Panc1 (cell line): ENCODE measurements around the gene SHROOM3.

ENCODE experiments used
- POLR2AphosphoS5 ChIP-seq: IDR thresholded peaks from 2 replicates; pipeline ENCODE4 v1.6.1; 2012; ENCODE audit warnings: mild to moderate bottlenecking, low read depth, low read length, moderate library complexity
- TF ChIP-seq, protein P1 (sequence below): fragments of 450-650 bp; IDR thresholded peaks from 2 replicates; pipeline ENCODE4 v1.5.1; 2017; ENCODE audit warnings: mild to moderate bottlenecking

GRCh38 chr4:76634220-76634619, 199.2 kb downstream of the SHROOM3 start:
- TF ChIP-seq, protein P1, sequence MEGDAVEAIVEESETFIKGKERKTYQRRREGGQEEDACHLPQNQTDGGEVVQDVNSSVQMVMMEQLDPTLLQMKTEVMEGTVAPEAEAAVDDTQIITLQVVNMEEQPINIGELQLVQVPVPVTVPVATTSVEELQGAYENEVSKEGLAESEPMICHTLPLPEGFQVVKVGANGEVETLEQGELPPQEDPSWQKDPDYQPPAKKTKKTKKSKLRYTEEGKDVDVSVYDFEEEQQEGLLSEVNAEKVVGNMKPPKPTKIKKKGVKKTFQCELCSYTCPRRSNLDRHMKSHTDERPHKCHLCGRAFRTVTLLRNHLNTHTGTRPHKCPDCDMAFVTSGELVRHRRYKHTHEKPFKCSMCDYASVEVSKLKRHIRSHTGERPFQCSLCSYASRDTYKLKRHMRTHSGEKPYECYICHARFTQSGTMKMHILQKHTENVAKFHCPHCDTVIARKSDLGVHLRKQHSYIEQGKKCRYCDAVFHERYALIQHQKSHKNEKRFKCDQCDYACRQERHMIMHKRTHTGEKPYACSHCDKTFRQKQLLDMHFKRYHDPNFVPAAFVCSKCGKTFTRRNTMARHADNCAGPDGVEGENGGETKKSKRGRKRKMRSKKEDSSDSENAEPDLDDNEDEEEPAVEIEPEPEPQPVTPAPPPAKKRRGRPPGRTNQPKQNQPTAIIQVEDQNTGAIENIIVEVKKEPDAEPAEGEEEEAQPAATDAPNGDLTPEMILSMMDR = no peak
- no peak for TF ChIP-seq POLR2AphosphoS5
